Cerebellar cortex (tissue), 1 donor: Measurements from ENCODE around the gene TMEM175.

ENCODE experiments used
- DNase-seq: peaks from one replicate; pipeline ENCODE4 v3.0.0-alpha.2; 2015; ENCODE audit warnings: low spot score

Gene TMEM175

DNA sequence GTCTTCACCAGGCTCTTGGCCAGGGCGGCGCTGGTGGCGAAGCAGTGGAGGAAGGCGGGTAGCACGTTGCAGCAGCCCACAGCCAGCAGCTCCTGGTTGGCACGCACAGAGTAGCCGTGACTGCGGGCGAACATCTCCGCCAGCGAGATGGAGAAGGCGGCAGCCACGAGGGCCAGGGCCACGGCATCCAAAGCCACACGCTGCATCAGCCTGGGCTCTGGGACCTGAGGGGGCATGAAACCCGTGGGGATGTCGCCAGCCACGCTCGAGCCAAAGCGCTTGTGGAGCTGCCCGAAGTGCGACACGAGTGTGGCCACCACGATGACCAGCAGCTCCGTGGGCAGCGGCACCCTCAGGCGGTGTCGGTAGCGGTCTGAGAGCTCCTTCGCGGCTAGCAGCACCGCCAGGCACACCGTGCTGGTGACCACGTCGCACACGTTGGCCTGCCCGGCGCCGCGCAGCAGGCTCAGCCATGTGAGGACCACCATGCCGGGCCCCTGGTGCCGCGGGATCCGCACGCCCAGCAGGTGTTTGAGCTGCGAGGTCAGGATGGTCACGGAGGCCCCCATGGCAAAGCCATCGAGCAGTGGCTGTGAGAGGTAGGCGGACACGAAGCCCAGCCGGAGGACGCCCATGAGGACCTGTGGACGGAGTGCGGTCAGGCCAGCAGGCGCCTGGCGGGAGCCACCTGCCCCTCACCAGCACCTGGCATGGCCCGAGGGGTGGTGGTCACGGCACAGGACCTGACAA is 57.6 kb downstream of the TMEM175 start:
- no peak for DNase-seq

DNA sequence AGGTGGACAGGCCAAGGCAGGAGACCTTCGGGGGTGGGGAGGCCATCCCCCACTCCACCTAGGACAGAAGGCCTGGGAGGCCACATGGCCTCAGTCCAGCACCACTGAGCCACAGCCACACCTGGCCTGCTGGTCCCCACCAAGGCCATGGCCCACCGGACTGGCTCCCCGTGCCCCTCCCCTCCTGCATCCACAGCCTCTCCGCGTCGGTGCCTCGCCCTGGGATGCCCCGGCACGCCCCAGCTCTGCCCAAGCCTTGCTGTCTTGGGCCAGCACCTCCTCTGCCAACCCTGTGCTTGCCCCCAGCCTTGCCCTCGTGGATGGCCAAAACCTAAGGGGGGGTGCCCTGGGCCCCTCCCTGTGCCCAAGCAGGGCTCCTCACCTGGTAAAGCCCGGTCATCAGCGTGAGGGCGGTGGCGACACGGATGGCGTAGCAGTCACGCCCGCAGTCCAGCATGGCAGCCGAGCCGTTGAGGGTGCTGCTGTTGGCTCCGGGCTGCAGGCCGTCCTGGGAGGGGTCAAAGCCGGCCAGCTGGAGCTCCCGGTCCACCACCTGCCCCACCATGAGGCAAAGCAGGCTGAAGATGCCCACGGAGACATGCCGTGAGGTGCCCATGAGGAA is 58.6 kb downstream of the TMEM175 start:
- DNase-seq = no peak

DNA sequence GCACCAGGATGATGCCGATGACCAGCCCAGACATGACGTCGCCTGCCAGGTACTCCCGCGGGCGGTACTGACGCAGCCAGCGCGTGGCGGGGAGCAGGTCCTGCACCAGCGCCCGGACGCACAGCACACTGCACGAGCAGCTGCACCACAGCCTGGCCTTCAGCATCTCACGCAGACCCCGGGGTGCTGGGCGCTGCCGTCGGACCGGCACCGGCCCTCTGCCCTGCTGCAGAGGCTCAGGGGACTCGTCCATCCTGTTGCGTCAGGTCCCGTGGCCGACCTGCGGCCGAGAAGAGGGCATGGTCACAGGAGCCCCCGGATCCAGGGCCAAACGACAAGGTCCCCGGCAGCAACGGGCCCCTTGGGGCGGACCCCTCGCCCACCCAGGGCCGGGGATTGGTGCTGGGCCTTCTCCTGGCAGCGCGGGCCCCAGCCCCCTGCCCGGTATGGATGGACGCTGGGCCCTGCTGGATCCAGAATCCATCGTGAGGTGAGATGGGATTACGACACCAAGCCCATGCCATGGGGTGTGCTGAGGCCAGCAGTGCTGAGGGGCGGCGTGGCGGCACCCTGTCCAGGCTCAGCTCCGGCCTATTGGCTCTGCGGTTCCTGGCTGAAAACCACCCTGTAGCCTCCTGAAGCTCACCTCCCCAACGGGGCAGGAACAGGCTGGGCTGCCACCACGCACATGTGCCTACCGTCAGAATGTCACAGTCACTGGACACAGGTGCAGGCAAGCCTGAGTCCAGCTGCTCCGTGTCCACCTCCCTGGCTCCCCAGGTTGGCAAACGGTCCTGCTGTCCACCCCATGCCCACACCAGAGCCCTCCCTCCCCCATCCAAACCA is 59.4 kb downstream of the TMEM175 start:
- DNase-seq = no peak

DNA sequence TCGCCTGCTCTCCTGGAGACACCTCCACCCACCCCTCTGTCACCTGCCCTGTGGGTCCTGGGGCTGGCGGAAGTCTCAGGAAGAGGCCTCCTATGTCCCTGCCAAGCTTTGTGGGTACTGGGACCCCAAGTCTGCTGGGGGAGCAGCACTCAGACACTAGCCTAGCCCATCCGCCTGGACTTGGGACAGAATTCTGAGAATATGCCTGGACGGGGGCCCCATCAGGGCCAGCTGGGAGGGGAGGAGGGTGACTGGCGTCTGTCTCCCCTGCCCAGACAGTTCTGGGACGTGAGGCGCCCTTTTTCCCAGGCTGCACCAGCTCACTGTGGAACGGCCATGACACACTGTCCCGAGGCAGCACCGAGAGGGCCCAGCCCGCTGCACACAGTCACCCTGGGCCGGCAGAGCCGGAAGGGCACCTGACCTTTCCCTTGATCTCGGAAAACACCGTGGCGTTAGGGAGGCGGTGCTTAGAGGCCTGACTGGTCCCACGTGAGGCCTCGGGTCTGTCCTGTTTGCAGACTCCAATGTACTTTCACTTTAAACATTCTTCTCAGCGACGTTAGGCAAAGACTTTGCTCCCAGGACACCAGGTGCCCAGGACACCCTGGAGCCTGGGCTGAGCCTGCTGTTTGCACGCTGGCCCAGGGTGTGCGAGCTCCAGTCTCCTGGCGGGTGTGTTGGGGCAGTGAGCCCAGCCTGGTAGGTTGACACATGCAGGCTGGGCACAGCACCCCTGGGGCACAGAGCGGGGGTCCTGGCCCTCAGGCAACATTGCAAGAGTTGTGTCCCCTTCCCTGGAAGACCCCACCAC is 60.2 kb downstream of the TMEM175 start:
- no peak for DNase-seq

DNA sequence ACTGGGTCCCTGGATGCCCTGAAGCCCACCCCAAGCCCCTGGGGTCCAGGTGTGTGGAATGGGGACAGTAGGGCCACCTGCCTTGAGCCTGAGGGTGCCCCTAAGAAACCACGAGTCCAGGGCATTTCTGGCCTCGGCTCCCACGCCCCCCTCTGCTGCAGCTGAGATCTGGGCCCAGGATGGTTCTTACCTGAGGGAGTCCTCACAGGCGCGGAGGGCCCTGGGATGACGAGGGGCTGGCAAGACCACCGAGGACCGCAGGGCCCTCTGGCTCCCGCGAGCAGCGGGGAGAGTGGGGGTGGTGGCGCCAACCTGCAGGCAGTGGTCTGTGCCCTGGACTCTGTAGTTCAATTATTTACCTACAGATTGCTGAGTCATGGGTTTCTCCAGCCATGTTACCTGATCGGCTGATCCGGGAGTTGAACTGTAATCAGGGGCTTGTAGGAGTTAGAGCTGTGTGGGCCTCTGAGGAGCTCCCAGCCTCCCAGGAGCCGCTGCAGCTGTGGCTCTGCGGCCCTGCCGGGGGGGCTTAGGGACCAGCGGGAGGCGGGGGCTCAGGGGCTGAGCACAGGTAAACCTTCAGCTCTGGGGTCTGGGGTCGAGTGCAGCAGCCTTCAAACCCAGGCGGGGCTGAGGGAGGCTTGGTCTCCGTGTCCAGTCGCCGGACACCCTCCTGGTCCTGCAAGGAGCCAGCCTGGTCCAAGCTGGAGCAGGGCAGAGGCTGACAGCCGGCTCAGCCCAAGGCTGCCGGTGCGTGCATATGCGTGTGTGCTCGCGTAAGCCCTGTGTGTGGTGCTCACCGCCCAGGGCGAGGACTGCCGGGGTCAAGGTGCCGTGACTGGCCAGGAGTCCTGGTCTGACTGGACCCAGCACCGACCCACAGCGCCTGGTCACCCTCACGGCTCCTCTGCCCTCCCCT is 61.1 kb downstream of the TMEM175 start, which contains the start of gene SLC26A1:
TSS of gene SLC26A1 (minus strand) at position 294 of the 919 bp plus-strand sequence. CDS start 1,701 bp downstream, outside the sequence.
- DNase-seq = no peak

DNA sequence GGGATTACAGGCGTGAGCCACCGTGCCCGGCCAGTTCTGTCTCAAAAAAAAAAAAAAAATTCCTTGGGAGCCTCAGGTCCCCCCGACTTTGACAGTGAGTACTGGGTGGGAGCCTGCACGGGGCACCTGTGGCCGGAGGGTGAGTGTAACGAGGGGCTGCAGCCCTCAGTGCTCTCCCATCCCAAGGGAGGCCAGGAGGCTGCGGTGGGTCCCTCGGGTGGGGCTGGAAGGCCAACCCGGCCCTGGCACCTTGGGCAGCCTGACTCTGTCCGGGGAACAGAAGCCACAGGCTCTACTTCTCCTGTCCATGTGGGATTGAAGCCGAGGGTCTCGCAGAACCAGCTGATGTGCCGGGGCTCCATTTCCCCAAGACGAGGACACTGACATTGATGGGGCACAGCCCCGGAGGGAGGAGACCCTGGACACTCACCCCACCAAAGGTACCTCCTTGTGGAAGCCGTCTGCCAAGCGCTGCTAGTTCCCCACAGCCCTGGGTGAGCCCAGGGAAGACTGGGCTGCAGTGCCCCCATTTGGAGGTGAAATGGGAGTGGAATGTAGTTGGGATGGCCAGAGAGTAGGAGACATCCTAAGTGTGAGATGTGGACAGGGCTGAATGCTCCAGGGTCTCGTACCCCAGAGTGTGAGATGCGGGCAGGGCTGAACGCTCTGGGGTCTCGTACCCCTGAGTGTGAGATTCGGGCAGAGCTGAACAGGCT is 63.2 kb downstream of the TMEM175 start:
- DNase-seq = no peak

DNA sequence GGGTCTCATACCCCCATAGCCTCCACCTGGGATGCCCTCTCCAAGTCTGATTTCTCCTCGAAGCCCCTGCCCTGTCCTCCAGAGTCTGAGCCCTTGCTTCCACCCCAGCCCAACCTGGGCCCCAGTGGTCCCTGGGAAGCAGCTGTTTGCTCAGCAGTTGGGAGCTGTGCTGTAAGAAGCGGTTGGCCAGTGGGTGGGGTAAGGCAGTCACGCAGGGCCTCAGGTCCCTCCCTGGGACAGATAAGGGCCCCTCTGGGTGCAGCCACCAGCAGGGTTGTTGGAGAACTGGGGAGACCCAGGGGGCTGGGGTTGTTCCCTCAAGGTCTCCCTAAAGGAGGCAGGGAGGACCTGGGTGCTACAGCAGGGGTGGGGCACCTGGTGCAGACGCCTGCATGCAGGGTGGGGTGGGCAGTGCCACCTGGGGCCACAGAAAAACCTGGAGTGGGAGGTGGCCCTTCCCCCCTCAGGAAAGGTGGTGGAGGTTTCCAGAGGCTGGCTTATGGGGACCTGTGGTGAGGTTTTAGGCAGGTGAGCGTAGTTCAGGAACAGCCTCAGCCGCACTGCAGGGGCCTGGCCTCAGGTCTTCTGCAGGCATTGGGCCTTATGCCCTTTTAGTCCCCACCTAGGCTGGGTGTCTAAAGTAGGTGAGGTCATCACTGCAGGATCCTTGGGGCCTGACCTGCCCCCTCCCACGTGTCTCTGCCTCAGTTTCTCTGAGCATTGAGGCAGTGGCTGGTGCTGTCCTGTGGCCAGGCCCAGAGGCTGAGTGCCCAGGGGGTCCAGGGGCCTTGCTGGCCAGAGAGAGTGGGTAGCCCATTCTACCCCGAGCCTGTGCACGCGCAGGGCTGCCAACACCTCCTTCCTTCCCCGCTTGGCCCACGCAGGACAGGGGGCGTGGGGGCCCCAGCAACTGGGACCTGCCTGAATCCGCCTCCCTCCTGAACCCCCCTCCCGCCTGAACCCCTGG is 64.1 kb downstream of the TMEM175 start:
- DNase-seq = no peak

DNA sequence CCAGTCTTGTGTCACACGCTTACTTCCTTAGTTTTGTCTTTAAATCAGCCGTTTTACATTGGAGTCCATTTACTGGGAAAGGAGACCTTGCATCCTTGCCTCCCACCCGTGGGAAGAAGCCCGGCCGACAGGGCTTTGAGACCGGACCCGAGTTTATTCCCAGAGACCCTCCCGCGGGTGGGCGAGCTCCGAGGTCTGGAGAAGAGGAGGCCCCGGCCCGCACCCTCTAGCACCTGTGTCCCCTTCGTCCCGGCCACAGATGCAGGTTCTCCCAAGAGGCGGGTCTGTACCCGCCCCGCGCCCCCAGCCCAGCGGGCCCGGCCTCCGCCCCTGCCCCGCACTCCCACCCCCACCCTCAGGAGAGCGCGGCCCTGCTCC is 64.7 kb downstream of the TMEM175 start:
- no peak for DNase-seq

DNA sequence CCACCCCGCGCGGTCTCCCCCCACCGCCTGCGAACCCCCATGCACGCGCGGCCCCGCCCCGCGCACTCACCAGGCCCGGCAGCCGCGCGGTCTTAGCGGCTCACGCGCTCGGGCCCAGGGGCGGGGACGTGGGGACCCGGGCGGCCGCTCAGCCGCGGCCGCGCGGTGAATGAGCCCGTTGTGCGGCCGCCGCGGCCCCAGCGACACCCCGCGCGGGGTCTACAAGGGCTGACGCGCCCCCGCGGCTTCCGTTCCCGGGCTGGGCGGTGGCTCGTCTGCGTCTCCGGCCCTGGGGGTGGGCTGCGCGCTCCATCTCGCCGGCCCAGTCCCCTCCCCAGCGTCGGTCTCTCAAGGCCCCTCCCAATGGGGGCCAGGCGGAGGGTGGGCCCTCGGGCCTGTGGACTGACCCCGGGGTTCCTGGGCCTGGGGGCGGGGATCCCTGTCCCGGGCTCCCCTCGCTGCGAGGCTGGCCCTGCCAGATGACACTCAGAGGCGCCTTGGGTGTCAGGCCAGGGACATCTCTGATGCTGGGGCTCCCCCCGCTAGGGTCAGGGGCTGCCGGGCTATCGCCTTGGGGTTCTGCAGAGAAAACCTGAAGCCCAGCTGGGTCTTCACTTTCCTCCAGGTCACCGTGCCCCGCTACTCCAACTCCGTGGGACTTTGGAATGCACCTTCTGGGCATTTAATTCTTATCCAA is 65.3 kb downstream of the TMEM175 start:
- DNase-seq = no peak

DNA sequence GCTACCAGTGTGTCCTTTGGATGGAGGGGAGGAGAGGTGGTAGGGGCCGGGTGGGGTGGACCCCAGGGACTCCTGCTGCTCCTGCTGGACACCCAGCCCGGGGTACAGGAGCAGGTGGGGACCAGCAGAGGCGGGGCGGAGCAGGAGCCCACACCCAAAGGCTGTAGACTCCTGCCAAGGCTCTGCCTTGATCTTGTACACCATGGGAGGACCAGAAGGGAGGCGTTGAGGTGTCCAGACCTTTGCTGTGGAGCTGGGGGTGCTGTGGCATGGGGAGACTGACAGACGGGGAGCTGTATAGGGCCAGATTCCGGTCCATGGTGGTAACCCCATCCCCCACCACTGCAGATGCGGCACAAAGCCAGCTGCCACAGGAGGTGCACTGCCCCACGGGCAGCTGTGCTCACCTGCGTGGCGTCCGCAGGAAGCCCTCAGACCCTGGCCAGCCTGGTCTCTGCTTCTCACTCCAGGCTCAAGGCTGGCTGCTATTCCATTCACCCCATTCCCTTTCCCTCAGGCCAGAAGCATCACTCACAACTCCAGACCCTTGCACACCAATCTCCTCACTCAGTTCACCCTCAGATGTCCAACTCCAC is 65.9 kb downstream of the TMEM175 start:
- no peak for DNase-seq

DNA sequence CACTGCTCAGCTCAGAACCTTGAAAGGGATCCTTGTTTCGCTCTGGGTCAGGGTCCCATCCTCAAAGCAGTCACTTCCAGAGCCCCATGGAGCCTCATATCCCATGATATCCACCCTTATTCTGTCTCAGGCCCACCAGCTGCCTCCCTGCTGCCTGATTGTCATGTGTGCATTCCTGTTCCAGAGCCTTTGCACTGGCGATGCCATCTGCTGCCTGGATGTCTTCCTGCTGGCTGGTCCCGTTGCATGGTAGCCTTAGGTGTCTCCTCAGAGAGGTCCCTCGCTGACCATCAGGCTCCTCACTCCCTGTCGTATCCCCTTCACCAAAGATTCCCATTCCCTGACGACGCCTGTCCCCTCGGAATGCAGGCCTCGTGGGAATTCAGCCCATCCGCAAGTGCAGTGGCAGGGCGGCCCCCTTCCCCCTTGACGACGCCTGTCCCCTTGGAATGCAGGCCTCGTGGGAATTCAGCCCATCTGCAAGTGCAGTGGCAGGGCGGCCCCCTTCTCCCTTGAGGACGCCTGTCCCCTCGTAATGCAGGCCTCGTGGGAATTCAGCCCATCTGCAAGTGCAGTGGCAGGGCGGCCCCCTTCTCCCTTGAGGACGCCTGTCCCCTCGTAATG is 67.1 kb downstream of the TMEM175 start:
- peak; percentile 81 for DNase-seq

DNA sequence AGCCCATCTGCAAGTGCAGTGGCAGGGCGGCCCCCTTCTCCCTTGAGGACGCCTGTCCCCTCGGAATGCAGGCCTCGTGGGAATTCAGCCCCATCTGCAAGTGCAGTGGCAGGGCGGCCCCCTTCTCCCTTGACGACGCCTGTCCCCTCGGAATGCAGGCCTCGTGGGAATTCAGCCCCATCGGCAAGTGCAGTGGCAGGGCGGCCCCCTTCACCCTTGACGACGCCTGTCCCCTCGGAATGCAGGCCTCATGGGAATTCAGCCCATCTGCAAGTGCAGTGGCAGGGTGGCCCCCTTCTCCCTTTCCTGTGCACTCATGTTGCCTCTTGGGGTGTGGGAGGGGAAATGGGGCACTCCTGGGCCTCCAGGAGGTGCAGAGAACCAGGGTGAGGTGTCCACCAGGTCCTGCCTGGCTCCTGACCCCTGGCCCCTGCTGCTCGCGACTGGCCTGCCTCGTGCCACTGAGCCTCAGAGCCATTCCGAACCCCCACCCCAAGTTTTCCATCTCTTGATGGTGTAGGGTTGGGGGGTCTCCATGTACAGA is 67.7 kb downstream of the TMEM175 start:
- DNase-seq = no peak

DNA sequence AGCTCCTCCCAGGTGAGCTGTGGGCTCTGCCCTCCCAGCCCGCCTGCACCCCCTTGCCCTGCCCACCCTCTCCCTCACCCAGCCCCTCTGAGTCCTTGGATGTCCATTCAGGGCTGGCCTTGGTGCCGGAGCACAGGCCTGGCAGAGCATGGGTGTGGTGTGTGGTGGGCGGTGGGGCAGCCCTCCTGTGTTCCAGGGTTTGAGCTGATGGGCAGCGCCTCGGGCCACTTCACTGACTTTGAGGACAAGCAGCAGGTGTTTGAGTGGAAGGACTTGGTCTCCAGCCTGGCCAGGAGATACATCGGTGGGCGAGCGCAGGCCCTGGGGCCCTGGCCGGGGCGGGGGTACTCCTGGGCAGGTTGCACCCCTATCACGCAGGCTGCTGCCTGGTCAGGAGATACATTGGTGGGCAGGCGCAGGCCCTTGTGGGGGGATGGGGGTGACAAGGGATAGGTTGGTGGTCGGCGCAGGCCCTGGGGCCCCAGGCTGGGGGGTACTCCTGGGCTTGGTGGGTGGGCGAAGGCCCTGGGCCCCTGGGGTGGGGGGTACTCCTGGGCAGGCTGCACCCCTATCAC is 68.5 kb downstream of the TMEM175 start:
- no peak for DNase-seq

DNA sequence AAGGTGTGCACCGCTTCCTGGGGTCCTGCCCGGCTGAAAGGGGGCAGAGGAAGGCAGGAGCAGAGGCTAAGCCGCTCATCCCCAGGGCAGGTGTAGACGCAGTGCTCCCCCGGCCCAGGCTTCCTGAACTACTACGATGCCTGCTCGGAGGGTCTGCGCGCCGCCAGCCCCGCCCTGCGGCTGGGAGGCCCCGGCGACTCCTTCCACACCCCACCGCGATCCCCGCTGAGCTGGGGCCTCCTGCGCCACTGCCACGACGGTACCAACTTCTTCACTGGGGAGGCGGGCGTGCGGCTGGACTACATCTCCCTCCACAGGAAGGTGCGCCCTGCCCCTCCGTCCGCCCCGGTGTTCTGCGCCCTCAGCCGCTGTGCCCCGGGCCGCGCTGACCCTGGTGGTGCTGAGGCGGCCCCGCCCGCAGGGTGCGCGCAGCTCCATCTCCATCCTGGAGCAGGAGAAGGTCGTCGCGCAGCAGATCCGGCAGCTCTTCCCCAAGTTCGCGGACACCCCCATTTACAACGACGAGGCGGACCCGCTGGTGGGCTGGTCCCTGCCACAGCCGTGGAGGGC is 69.4 kb downstream of the TMEM175 start:
- DNase-seq = no peak

DNA sequence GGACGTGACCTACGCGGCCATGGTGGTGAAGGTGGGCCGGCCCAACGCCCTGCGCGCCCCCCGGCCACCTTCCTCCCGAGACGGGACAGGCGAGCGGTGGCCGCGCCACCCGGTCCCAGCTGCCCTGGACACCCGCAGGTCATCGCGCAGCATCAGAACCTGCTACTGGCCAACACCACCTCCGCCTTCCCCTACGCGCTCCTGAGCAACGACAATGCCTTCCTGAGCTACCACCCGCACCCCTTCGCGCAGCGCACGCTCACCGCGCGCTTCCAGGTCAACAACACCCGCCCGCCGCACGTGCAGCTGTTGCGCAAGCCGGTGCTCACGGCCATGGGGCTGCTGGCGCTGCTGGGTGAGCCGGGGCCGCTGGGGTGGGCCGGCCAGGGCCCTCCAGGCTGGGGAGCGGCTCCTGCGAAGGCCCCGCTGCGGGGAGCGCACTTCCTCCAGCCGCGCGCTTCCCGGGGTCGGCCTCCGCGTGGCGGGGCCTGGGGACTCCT is 69.9 kb downstream of the TMEM175 start:
- DNase-seq = no peak

DNA sequence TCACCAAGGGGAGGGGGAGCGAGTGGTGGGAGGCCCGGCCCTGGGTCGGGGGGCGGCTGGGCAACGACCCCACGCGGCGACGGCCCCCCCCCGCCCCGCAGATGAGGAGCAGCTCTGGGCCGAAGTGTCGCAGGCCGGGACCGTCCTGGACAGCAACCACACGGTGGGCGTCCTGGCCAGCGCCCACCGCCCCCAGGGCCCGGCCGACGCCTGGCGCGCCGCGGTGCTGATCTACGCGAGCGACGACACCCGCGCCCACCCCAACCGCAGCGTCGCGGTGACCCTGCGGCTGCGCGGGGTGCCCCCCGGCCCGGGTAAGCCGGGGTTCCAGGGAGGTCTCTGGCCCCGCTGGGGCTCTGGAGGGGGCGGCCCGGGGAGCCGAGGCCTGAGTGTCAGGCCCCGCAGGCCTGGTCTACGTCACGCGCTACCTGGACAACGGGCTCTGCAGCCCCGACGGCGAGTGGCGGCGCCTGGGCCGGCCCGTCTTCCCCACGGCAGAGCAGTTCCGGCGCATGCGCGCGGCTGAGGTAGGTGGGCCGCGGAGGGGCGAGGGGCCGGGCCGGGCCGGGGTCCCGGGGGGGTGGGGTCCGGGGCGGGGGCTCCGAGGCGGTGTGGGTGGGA is 70.5 kb downstream of the TMEM175 start:
- no peak for DNase-seq
